H9 (cell line): ENCODE results near the gene ETFA. TPM values are rescaled to one million over a fixed set of nuclear protein-coding genes. Genes with fewer than 3 reads are reported as not detected.

ENCODE experiments used
- DNase-seq: peaks from one replicate; pipeline ENCODE4 v3.0.0-alpha.2; 2017
- H2AFZ ChIP-seq: one replicate; pipeline ENCODE4 v1.6.1; 2013; ENCODE audit warnings: mild to moderate bottlenecking, low read length, control low read depth, moderate library complexity
- H2AK5ac ChIP-seq: 2 replicates; pipeline ENCODE4 v1.6.1; 2013; ENCODE audit warnings: low read length, control low read depth, mixed read lengths; ENCODE audit not compliant: insufficient read length
- H2BK120ac ChIP-seq: one replicate; pipeline ENCODE4 v1.6.1; 2013; ENCODE audit warnings: low read depth, mild to moderate bottlenecking, low read length, control low read depth, inconsistent platforms; ENCODE audit not compliant: poor library complexity, severe bottlenecking
- H2BK12ac ChIP-seq: 2 replicates; pipeline ENCODE4 v1.6.1; 2013; ENCODE audit warnings: low read length, control low read depth, mixed read lengths, low read depth; ENCODE audit not compliant: insufficient read length
- H2BK15ac ChIP-seq: 2 replicates; pipeline ENCODE4 v1.6.1; 2013; ENCODE audit warnings: low read depth, low read length, control low read depth
- H2BK20ac ChIP-seq: one replicate; pipeline ENCODE4 v1.6.1; 2013; ENCODE audit warnings: low read depth, mild to moderate bottlenecking, low read length, control low read depth, inconsistent platforms; ENCODE audit not compliant: poor library complexity, severe bottlenecking
- H2BK5ac ChIP-seq: 2 replicates; pipeline ENCODE4 v1.6.1; 2013; ENCODE audit warnings: low read length, control low read depth, mixed read lengths; ENCODE audit not compliant: insufficient read length
- H3K14ac ChIP-seq: 2 replicates; pipeline ENCODE4 v1.6.1; 2013; ENCODE audit warnings: low read length, control low read depth; ENCODE audit not compliant: insufficient read depth
- H3K18ac ChIP-seq: 2 replicates; pipeline ENCODE4 v1.6.1; 2013; ENCODE audit warnings: low read depth, mild to moderate bottlenecking, mixed read lengths, low read length, control low read depth; ENCODE audit not compliant: insufficient read length
- H3K23ac ChIP-seq: 2 replicates; pipeline ENCODE4 v1.6.1; 2013; ENCODE audit warnings: low read length, control low read depth, mixed read lengths, low read depth; ENCODE audit not compliant: insufficient read length
- H3K23me2 ChIP-seq: 2 replicates; pipeline ENCODE4 v1.6.1; 2013; ENCODE audit warnings: low read depth, mild to moderate bottlenecking, mixed read lengths, low read length, control low read depth; ENCODE audit not compliant: insufficient read length, poor library complexity, severe bottlenecking
- H3K27ac ChIP-seq: 2 replicates; pipeline ENCODE4 v1.5.1; 2013; ENCODE audit warnings: low read length, control low read depth, mixed read lengths, low read depth; ENCODE audit not compliant: insufficient read length
- H3K27me3 ChIP-seq: 2 replicates; pipeline ENCODE4 v1.6.1; 2013; ENCODE audit warnings: low read length, control low read depth, inconsistent platforms; ENCODE audit not compliant: insufficient read depth
- H3K4ac ChIP-seq: 2 replicates; pipeline ENCODE4 v1.6.1; 2013; ENCODE audit warnings: low read depth, mild to moderate bottlenecking, control low read depth, inconsistent platforms, low read length, moderate library complexity
- H3K4me1 ChIP-seq: 2 replicates; pipeline ENCODE4 v1.6.1; 2013; ENCODE audit warnings: low read length, control low read depth, inconsistent platforms; ENCODE audit not compliant: insufficient read depth
- H3K4me2 ChIP-seq: 2 replicates; pipeline ENCODE4 v1.6.1; 2013; ENCODE audit warnings: low read length, control low read depth, mixed read lengths; ENCODE audit not compliant: insufficient read length, insufficient read depth
- H3K56ac ChIP-seq: 2 replicates; pipeline ENCODE4 v1.6.1; 2013; ENCODE audit warnings: low read depth, mild to moderate bottlenecking, mixed read lengths, low read length, control low read depth; ENCODE audit not compliant: insufficient read length
- H3K79me1 ChIP-seq: 2 replicates; pipeline ENCODE4 v1.6.1; 2013; ENCODE audit warnings: low read depth, mild to moderate bottlenecking, moderate library complexity, low read length, control low read depth, inconsistent platforms; ENCODE audit not compliant: insufficient read depth, poor library complexity, severe bottlenecking
- H3K79me2 ChIP-seq: 2 replicates; pipeline ENCODE4 v1.6.1; 2013; ENCODE audit warnings: low read length, control low read depth, inconsistent platforms; ENCODE audit not compliant: insufficient read depth
- H3K9ac ChIP-seq: 2 replicates; pipeline ENCODE4 v1.6.1; 2013; ENCODE audit warnings: low read length, control low read depth, mixed read lengths; ENCODE audit not compliant: insufficient read length; ENCODE audit errors: extremely low read depth
- H3K9me3 ChIP-seq: one replicate; pipeline ENCODE4 v1.6.1; 2013; ENCODE audit warnings: low read depth, low read length, inconsistent platforms; ENCODE audit not compliant: control insufficient read depth
- H3T11ph ChIP-seq: one replicate; pipeline ENCODE4 v1.6.1; 2013; ENCODE audit warnings: mild to moderate bottlenecking, low read length, control low read depth, inconsistent platforms
- H4K20me1 ChIP-seq: one replicate; pipeline ENCODE4 v1.6.1; 2013; ENCODE audit not compliant: control insufficient read depth, insufficient read length, insufficient read depth
- H4K5ac ChIP-seq: 2 replicates; pipeline ENCODE4 v1.6.1; 2013; ENCODE audit warnings: low read depth, mild to moderate bottlenecking, mixed read lengths, low read length, control low read depth; ENCODE audit not compliant: insufficient read length
- H4K8ac ChIP-seq: replicated peaks from 2 replicates; pipeline ENCODE4 v1.6.1; 2013; ENCODE audit warnings: low read length, control low read depth, mixed read lengths, low read depth; ENCODE audit not compliant: insufficient read length
- H4K91ac ChIP-seq: 2 replicates; pipeline ENCODE4 v1.6.1; 2013; ENCODE audit warnings: low read depth, mild to moderate bottlenecking, moderate library complexity, mixed read lengths, low read length, control low read depth; ENCODE audit not compliant: insufficient read length
- H3K27ac Mint-ChIP-seq, 3 experiments: 2 replicates in 2 of 3; 3 replicates in 1 of 3; pipeline ENCODE4 v1.8.0; 2020 to 2021; ENCODE audit warnings: mixed read lengths in 3 of 3, mild to moderate bottlenecking in 1 of 3, moderate library complexity in 1 of 3
- H3K27me3 Mint-ChIP-seq: 2 replicates; pipeline ENCODE4 v1.8.0; 2021; ENCODE audit warnings: low read depth, mild to moderate bottlenecking, moderate library complexity, mixed read lengths
- H3K36me3 Mint-ChIP-seq, 3 experiments: 2 replicates in 2 of 3; 3 replicates in 1 of 3; pipeline ENCODE4 v1.8.0; 2020 to 2021; ENCODE audit warnings: low read depth in 3 of 3, mixed read lengths in 3 of 3; ENCODE audit not compliant: insufficient read depth in 1 of 3
- H3K4me1 Mint-ChIP-seq, 2 experiments: 2 replicates each; pipeline ENCODE4 v1.8.0; 2020; ENCODE audit warnings: mixed read lengths in 2 of 2
- H3K4me3 Mint-ChIP-seq, 2 experiments: 2 replicates in 1 of 2; 3 replicates in 1 of 2; pipeline ENCODE4 v1.8.0; 2020 to 2021; ENCODE audit warnings: mild to moderate bottlenecking in 2 of 2, mixed read lengths in 2 of 2, moderate library complexity in 1 of 2
- H3K9me3 Mint-ChIP-seq, 2 experiments: 2 replicates in 1 of 2; 3 replicates in 1 of 2; pipeline ENCODE4 v1.8.0; 2020; ENCODE audit warnings: mild to moderate bottlenecking in 2 of 2, mixed read lengths in 2 of 2, moderate library complexity in 1 of 2
- WGBS: extraction: QIAGEN DNeasy Blood & Tissue Kit; methylation state at CpG from one replicate; pipeline ENCODE4 v1.1.7; 2013; ENCODE audit warnings: missing lambda C conversion rate, low lambda C conversion rate, mixed read lengths; ENCODE audit not compliant: insufficient read length; ENCODE audit errors: extremely low coverage; 5-methylcytosine and 5-hydroxymethylcytosine counted together
- total RNA-seq: library from RNA; stranded (reverse); gene quantifications from 2 replicates; pipeline ENCODE4 v1.2.1, GENCODE V29; 2021
- TF ChIP-seq, protein P1 (sequence below): fragments of 200-600 bp; sonication (generic); conservative IDR thresholded peaks from 3 replicates; pipeline ENCODE4 v1.8.0; 2021; ENCODE audit warnings: antibody characterized with exemption, mild to moderate bottlenecking

The ETFA gene
- total RNA-seq, 1 experiment from 2014 or later: 109 TPM

DNA sequence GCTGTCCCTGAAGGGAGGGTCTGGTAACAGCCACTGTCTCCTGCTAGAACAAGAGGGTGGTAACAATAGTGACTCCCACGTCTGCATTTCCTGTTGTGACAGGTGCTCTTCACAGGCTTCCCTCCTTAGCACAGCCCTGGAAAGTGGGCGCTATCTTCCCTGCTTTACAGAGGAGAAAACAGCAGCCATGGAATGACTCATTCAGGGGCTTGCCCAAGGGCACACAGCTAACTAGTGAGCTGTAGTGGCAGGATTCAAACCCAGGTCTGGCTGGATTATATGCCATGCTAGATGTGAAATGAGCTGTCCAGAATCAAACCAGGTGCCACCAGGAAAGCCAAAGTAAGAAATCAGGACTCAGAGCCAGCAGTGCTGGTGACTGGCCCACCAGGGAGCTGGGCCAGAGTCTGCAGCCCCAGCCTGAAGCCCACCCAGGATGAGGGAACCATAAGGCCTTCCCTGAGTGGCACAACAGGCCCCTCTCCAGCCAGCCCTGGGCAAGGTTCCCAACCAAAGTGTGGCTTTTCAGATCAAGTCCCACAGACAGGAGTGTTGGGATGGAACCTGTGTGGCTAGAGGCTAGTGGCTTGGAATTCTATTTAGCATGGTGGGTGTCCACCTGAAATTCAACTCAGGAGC, 102.4 kb downstream of the ETFA start:
- no peak overlapping the region for H4K91ac ChIP-seq
- H2BK20ac ChIP-seq: no peak overlapping the region
- H3K9me3 Mint-ChIP-seq: no peaks in the 10 kb centered on the region
- 0 out of 7 replicates have a peak overlapping the region, but pooled peaks of 1 of the 3 experiments have one; percentile 34 for H3K27ac Mint-ChIP-seq
- H3K4ac ChIP-seq: no peak overlapping the region
- no peak overlapping the region; the same call in 1 of the 2 replicates for H3K14ac ChIP-seq
- WGBS: no CpG with 5 or more reads among the region's 2 CpGs
- no peak overlapping the region for H2AK5ac ChIP-seq
- H3K4me1 ChIP-seq: peaks cover 2% of the 10 kb centered on the region; the same call in 1 of the 2 replicates
- no peaks in the 10 kb centered on the region for H4K20me1 ChIP-seq
- no peak for DNase-seq
- H2BK15ac ChIP-seq: no peak overlapping the region
- no peak overlapping the region for H3K27ac ChIP-seq
- no peak overlapping the region for H2BK12ac ChIP-seq
- H3K36me3 Mint-ChIP-seq: peaks cover 0 to 6% (median 0%) of the 10 kb centered on the region in 3 experiments; a peak in 3 of 7 replicates
- TF ChIP-seq, protein P1, sequence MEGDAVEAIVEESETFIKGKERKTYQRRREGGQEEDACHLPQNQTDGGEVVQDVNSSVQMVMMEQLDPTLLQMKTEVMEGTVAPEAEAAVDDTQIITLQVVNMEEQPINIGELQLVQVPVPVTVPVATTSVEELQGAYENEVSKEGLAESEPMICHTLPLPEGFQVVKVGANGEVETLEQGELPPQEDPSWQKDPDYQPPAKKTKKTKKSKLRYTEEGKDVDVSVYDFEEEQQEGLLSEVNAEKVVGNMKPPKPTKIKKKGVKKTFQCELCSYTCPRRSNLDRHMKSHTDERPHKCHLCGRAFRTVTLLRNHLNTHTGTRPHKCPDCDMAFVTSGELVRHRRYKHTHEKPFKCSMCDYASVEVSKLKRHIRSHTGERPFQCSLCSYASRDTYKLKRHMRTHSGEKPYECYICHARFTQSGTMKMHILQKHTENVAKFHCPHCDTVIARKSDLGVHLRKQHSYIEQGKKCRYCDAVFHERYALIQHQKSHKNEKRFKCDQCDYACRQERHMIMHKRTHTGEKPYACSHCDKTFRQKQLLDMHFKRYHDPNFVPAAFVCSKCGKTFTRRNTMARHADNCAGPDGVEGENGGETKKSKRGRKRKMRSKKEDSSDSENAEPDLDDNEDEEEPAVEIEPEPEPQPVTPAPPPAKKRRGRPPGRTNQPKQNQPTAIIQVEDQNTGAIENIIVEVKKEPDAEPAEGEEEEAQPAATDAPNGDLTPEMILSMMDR: no peak
- H3K79me1 ChIP-seq: no peaks in the 10 kb centered on the region
- H3K4me2 ChIP-seq: no peak overlapping the region
- H3K27me3 Mint-ChIP-seq: no peaks in the 10 kb centered on the region
- H2AFZ ChIP-seq: no peak overlapping the region
- H3K23me2 ChIP-seq: no peaks in the 10 kb centered on the region
- no peak overlapping the region for H3K4me3 Mint-ChIP-seq
- peaks cover 0 to 3% of the 10 kb centered on the region in 2 experiments; a peak in 1 of 4 replicates for H3K4me1 Mint-ChIP-seq
- no peak overlapping the region for H2BK120ac ChIP-seq
- no peak overlapping the region for H3K23ac ChIP-seq
- no peak overlapping the region for H4K5ac ChIP-seq
- H3K56ac ChIP-seq: no peak overlapping the region
- no peak overlapping the region for H2BK5ac ChIP-seq
- H3K9me3 ChIP-seq: no peaks in the 10 kb centered on the region
- no peaks in the 10 kb centered on the region for H3K27me3 ChIP-seq
- H3K9ac ChIP-seq: no peak overlapping the region
- H3T11ph ChIP-seq: no peak overlapping the region
- no peaks in the 10 kb centered on the region for H3K79me2 ChIP-seq
- no peak overlapping the region for H4K8ac ChIP-seq
- H3K18ac ChIP-seq: no peak overlapping the region
